Gastrocnemius medialis (tissue), 4 donors: ENCODE data around the gene SCD5.

Experiments
- CTCF ChIP-seq, 5 experiments: fragments of 450-650 bp in 3 of 5; fragments of 200-600 bp in 2 of 5; sonication (generic) in 2 of 5; IDR thresholded peaks in 4 of 5; conservative IDR thresholded peaks in 1 of 5; 1 replicate in 4 of 5; 2 replicates in 1 of 5; pipeline ENCODE4 v1.5.1; 2016 to 2019; ENCODE audit warnings: antibody characterized with exemption in 5 of 5, mild to moderate bottlenecking in 3 of 5, moderate library complexity in 3 of 5
- POLR2A ChIP-seq, 2 donors: fragments of 450-650 bp; IDR thresholded peaks; one replicate each; pipeline ENCODE4 v1.6.1; 2017; ENCODE audit warnings: antibody characterized with exemption in 2 of 2, mild to moderate bottlenecking in 2 of 2, moderate library complexity in 2 of 2

GRCh38 chr4:82583897-82584587, 214.6 kb downstream of the SCD5 start:
- no peak for TF ChIP-seq POLR2A (IDR thresholded peaks at IDR 0.05)
- TF ChIP-seq CTCF (IDR thresholded peaks at IDR 0.05 in 4 of 5, conservative IDR thresholded peaks at IDR 0.05 in 1 of 5): no peak
